Parathyroid adenoma (tissue), 2 donors: ENCODE measurements around the gene PLA2G2D.

Experiments used
- H2AFZ ChIP-seq: fragments of 300-600 bp; sonication (generic); one replicate; pipeline ENCODE4 v1.7.0; 2017; ENCODE audit warnings: antibody characterized with exemption, mild to moderate bottlenecking
- H3K27ac ChIP-seq: fragments of 300-600 bp; sonication (generic); one replicate; pipeline ENCODE4 v1.7.0; 2017
- H3K27me3 ChIP-seq: fragments of 300-600 bp; sonication (generic); one replicate; pipeline ENCODE4 v1.7.0; 2017; ENCODE audit warnings: low read length; ENCODE audit not compliant: control insufficient read depth, insufficient read depth
- H3K36me3 ChIP-seq: fragments of 300-600 bp; sonication (generic); one replicate; pipeline ENCODE4 v1.7.0; 2017; ENCODE audit warnings: low read length; ENCODE audit not compliant: control insufficient read depth, insufficient read depth
- H3K4me1 ChIP-seq: fragments of 300-600 bp; sonication (generic); one replicate; pipeline ENCODE4 v1.7.0; 2017; ENCODE audit warnings: control low read depth
- H3K4me2 ChIP-seq: fragments of 300-600 bp; sonication (generic); one replicate; pipeline ENCODE4 v1.7.0; 2017; ENCODE audit warnings: low read length
- H3K4me3 ChIP-seq: fragments of 300-600 bp; sonication (generic); one replicate; pipeline ENCODE4 v1.7.0; 2017; ENCODE audit warnings: low read depth, low read length
- H3K79me2 ChIP-seq: fragments of 300-600 bp; sonication (generic); one replicate; pipeline ENCODE4 v1.7.0; 2017; ENCODE audit warnings: control low read depth
- H3K9ac ChIP-seq: fragments of 300-600 bp; sonication (generic); one replicate; pipeline ENCODE4 v1.7.0; 2017; ENCODE audit warnings: mild to moderate bottlenecking
- H3K9me3 ChIP-seq: fragments of 300-600 bp; sonication (generic); one replicate; pipeline ENCODE4 v1.7.0; 2017; ENCODE audit warnings: low read length; ENCODE audit not compliant: control insufficient read depth
- TF ChIP-seq, protein P1 (sequence below): fragments of 300-600 bp; sonication (generic); IDR thresholded peaks from one replicate; pipeline ENCODE4 v1.7.0; 2017; ENCODE audit warnings: antibody characterized with exemption, mild to moderate bottlenecking
- donor health status: primary hyperparathyroidism.

PLA2G2D gene

DNA sequence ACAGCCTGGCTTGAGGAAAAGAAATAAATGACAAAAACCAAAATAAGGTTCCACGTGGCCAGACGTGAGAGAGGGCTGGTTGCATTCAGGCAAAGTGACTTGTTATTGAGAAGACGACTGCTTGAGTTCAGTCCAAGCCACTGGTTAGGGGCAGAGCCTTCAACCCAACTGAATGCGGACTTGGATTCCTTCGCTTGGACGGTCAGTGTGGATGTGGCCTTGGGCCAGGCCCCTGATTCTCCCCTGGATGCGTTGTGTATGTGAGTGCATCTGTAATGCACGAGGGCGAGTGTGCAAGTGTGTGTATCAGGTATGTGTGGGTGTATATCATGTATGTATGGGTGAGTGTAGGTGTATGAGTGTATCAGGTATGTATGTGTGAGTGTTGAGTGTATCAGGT, 21.7 kb upstream of the PLA2G2D start:
- no peaks in the 10 kb centered on the region for H3K9me3 ChIP-seq

GRCh38 chr1:20139776-20140612, 20.7 kb upstream of the PLA2G2D start:
- Histone ChIP-seq H2AFZ (no peak overlapping the region), H3K36me3 (no peaks in the 10 kb centered on the region), H3K4me1 (no peaks in the 10 kb centered on the region), H3K9ac (no peak overlapping the region), H3K79me2 (no peaks in the 10 kb centered on the region), H3K27me3 (no peaks in the 10 kb centered on the region), H3K9me3 (no peaks in the 10 kb centered on the region), H3K27ac (no peak overlapping the region), H3K4me3 (no peak overlapping the region), H3K4me2 (no peak overlapping the region)
- TF ChIP-seq, protein P1, sequence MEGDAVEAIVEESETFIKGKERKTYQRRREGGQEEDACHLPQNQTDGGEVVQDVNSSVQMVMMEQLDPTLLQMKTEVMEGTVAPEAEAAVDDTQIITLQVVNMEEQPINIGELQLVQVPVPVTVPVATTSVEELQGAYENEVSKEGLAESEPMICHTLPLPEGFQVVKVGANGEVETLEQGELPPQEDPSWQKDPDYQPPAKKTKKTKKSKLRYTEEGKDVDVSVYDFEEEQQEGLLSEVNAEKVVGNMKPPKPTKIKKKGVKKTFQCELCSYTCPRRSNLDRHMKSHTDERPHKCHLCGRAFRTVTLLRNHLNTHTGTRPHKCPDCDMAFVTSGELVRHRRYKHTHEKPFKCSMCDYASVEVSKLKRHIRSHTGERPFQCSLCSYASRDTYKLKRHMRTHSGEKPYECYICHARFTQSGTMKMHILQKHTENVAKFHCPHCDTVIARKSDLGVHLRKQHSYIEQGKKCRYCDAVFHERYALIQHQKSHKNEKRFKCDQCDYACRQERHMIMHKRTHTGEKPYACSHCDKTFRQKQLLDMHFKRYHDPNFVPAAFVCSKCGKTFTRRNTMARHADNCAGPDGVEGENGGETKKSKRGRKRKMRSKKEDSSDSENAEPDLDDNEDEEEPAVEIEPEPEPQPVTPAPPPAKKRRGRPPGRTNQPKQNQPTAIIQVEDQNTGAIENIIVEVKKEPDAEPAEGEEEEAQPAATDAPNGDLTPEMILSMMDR, result no peak

More for the DNA sequence above, 21.7 kb upstream of the PLA2G2D start:
- Histone ChIP-seq H3K4me3 (no peak overlapping the region), H3K9ac (no peak overlapping the region), H2AFZ (no peak overlapping the region), H3K27ac (no peak overlapping the region), H3K27me3 (no peaks in the 10 kb centered on the region), H3K4me2 (no peak overlapping the region), H3K79me2 (no peaks in the 10 kb centered on the region), H3K36me3 (no peaks in the 10 kb centered on the region), H3K4me1 (no peaks in the 10 kb centered on the region)
- TF ChIP-seq, protein P1, result no peak

GRCh38 chr1:20138961-20139550, 19.7 kb upstream of the PLA2G2D start, which contains the start of gene PLA2G2F:
Gene PLA2G2F (plus strand): TSS chr1:20139323. CDS start chr1:20139428, 105 bp downstream.
- Histone ChIP-seq H2AFZ (no peak within 1 kb of the TSS), H3K4me3 (no peak within 1 kb of the TSS), H3K36me3 (no peaks in the 10 kb centered on the region), H3K27me3 (no peaks in the 10 kb centered on the region), H3K4me2 (no peak within 1 kb of the TSS), H3K4me1 (no peaks in the 10 kb centered on the region), H3K9me3 (no peaks in the 10 kb centered on the region), H3K9ac (no peak within 1 kb of the TSS), H3K27ac (no peak within 1 kb of the TSS), H3K79me2 (no peaks in the 10 kb centered on the region)
- TF ChIP-seq, protein P1, result no peak

- no peak overlapping the region for H3K4me2 ChIP-seq
- no peaks in the 10 kb centered on the region for H3K79me2 ChIP-seq
- no peaks in the 10 kb centered on the region for H3K27me3 ChIP-seq
- no peaks in the 10 kb centered on the region for H3K9me3 ChIP-seq
- TF ChIP-seq, protein P1, result no peak
- H3K27ac ChIP-seq, result no peak overlapping the region
- H3K4me1 ChIP-seq, result no peaks in the 10 kb centered on the region
- H3K9ac ChIP-seq, result no peak overlapping the region
- H2AFZ ChIP-seq, result no peak overlapping the region
- no peak overlapping the region for H3K4me3 ChIP-seq
- H3K36me3 ChIP-seq, result no peaks in the 10 kb centered on the region
These were observed 19.0 kb upstream of the PLA2G2D start for GRCh38 chr1:20138346-20138745.
